Uterus (tissue), 4 donors: Measurements from ENCODE around the gene SLC7A5. TPM values are rescaled to one million over a fixed set of nuclear protein-coding genes. Genes with fewer than 3 reads are reported as not detected.

Source experiments
- DNase-seq, 2 donors: peaks; one replicate each; pipeline ENCODE4 v3.0.0-alpha.2; 2019 to 2020
- H3K27ac ChIP-seq, 2 donors: fragments of 200-600 bp; sonication (generic); 1 replicate in 1 of 2; 2 replicates in 1 of 2; pipeline ENCODE4 v1.5.1; 2016 to 2018
- H3K27me3 ChIP-seq, 2 donors: fragments of 200-600 bp; sonication (generic); one replicate each; pipeline ENCODE4 v1.5.1; 2018 to 2019; ENCODE audit warnings: control low read depth in 1 of 2
- H3K36me3 ChIP-seq, 2 donors: fragments of 200-600 bp; sonication (generic); one replicate each; pipeline ENCODE4 v1.5.1; 2019; ENCODE audit warnings: control low read depth in 1 of 2
- H3K4me1 ChIP-seq, 2 donors: fragments of 200-600 bp; sonication (generic); one replicate each; pipeline ENCODE4 v1.5.1; 2018 to 2019; ENCODE audit warnings: control low read depth in 1 of 2
- H3K4me3 ChIP-seq, 2 donors: fragments of 200-600 bp; sonication (generic); 1 replicate in 1 of 2; 2 replicates in 1 of 2; pipeline ENCODE4 v1.5.1; 2018 to 2019; ENCODE audit warnings: mild to moderate bottlenecking in 1 of 2
- H3K9me3 ChIP-seq, 2 donors: fragments of 200-600 bp; sonication (generic); one replicate each; pipeline ENCODE4 v1.5.1; 2019; ENCODE audit warnings: control low read depth in 1 of 2
- CTCF ChIP-seq, 4 experiments: fragments of 200-600 bp in 2 of 4; fragments of 450-650 bp in 2 of 4; sonication (generic) in 2 of 4; IDR thresholded peaks; one replicate each; pipeline ENCODE4 v1.5.1; 2016 to 2019; ENCODE audit warnings: antibody characterized with exemption in 4 of 4, mild to moderate bottlenecking in 2 of 4, moderate library complexity in 1 of 4
- POLR2A ChIP-seq, 2 donors: fragments of 450-650 bp; IDR thresholded peaks; one replicate each; pipeline ENCODE4 v1.6.1; 2016; ENCODE audit warnings: antibody characterized with exemption in 2 of 2, mild to moderate bottlenecking in 1 of 2, moderate library complexity in 1 of 2
- intact Hi-C: fragments of 100-400 bp; cut with DNase I; formaldehyde crosslinking; loops from one replicate; pipeline ENCODE4 v1.15.1; 2023; ENCODE audit warnings: low total_unique reads
- total RNA-seq, 4 donors: library from RNA; depleted of rRNA in 3 of 4; stranded (reverse); fragments of >200 nt in 3 of 4; gene quantifications; one replicate each; pipeline versions ENCODE4 v1.1.0 to v1.2.4, GENCODE V29; 2014 to 2023
- donor health status: DM: yes; HTN: yes; CAD: no.

SLC7A5 gene
- total RNA-seq, 4 donors from 2014 or later = 0.88 to 2.0 (median 1.3) TPM; not detected in 1

GRCh38 chr16:87841340-87842208 lies 27.7 kb downstream of the SLC7A5 start:
- DNase-seq = no peak
- intact Hi-C loops = no loop called here
- TF ChIP-seq POLR2A (IDR thresholded peaks at IDR 0.05) (no peak), CTCF (IDR thresholded peaks at IDR 0.05) (no peak)
- Histone ChIP-seq H3K9me3 (no peaks in the 10 kb centered on the region), H3K4me3 (no peak overlapping the region), H3K36me3 (no peaks in the 10 kb centered on the region), H3K27ac (no peak overlapping the region), H3K4me1 (no peaks in the 10 kb centered on the region), H3K27me3 (no peaks in the 10 kb centered on the region)

- no peaks in the 10 kb centered on the region for H3K4me1 ChIP-seq
- H3K27ac ChIP-seq = no peak overlapping the region
- no peaks in the 10 kb centered on the region for H3K9me3 ChIP-seq
- intact Hi-C loops = no loop called here
- no peaks in the 10 kb centered on the region for H3K27me3 ChIP-seq
- no peak overlapping the region for H3K4me3 ChIP-seq
- H3K36me3 ChIP-seq = no peaks in the 10 kb centered on the region
- DNase-seq = no peak
- TF ChIP-seq CTCF (IDR thresholded peaks at IDR 0.05) (no peak), POLR2A (IDR thresholded peaks at IDR 0.05) (no peak)
These were observed 28.9 kb downstream of the SLC7A5 start for GRCh38 chr16:87840271-87840978.

- Histone ChIP-seq H3K9me3 (no peaks in the 10 kb centered on the region), H3K27ac (no peak overlapping the region), H3K4me1 (no peaks in the 10 kb centered on the region), H3K4me3 (no peak overlapping the region), H3K27me3 (no peaks in the 10 kb centered on the region), H3K36me3 (no peaks in the 10 kb centered on the region)
- TF ChIP-seq POLR2A (IDR thresholded peaks at IDR 0.05) (no peak), CTCF (IDR thresholded peaks at IDR 0.05) (no peak)
- no peak for DNase-seq
- intact Hi-C loops = no loop called here
These were observed 29.6 kb downstream of the SLC7A5 start for GRCh38 chr16:87839542-87840270.

DNA sequence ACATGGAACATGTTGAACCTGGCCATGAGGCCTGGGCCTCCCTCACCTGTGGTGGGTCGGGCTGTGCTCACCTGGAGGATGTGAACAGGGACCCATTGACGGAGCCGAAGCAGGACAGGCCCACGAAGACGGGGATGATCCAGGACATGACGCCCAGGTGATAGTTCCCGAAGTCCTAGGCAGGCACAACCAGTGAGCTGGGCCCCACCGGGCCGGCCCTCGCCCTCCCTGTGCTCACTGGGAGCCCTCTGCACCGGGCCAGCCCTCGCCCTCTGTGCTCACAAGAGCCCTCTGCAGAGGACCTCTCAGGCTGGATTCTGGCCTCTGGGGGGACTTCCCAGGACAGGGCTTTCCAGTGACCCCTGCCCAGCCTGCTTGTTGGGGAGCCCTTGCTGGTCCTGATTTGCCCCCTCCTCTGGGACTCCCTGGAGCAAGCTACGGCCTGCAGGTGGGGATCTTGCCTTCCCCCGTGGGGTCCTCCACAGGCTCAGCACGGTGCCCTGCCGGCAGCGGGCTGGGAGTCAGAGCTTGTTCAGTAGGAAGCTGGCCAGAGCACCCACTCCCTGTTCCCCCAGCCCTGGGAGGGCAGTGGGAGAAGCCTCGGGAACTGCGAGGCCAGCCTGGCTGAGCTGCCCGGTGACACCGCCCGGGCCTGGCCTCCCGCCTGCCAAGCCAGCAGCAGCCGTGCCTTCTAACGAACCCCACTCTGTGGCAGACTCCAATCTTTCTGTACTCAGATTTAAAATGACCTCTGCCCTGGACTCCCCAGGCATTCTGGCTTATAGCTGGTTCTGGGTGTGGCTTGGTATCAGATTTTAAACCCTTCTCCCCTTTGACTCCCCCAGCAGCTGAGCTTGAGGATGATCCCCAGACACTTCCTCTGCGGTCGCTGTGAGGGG lies 30.4 kb downstream of the SLC7A5 start:
- DNase-seq = no peak
- Histone ChIP-seq H3K27me3 (no peaks in the 10 kb centered on the region), H3K36me3 (no peaks in the 10 kb centered on the region), H3K4me3 (no peak overlapping the region), H3K4me1 (no peaks in the 10 kb centered on the region), H3K9me3 (no peaks in the 10 kb centered on the region), H3K27ac (no peak overlapping the region)
- no peak for TF ChIP-seq CTCF (IDR thresholded peaks at IDR 0.05)
- TF ChIP-seq POLR2A (IDR thresholded peaks at IDR 0.05) = no peak
- intact Hi-C loops = no loop called here
